Measurements from ENCODE around the gene MAFF. TPM values are rescaled to one million over a fixed set of nuclear protein-coding genes. Genes with fewer than 3 reads are reported as not detected.
"Not testable (repeated sequence)": the region's sequence is repeated elsewhere in the genome, so short reads cannot be mapped to it uniquely, and the experiment has no call there.

The MAFF gene
- 4.8 TPM for polyA plus RNA-seq (ENCODE audit: insufficient read length)

DNA sequence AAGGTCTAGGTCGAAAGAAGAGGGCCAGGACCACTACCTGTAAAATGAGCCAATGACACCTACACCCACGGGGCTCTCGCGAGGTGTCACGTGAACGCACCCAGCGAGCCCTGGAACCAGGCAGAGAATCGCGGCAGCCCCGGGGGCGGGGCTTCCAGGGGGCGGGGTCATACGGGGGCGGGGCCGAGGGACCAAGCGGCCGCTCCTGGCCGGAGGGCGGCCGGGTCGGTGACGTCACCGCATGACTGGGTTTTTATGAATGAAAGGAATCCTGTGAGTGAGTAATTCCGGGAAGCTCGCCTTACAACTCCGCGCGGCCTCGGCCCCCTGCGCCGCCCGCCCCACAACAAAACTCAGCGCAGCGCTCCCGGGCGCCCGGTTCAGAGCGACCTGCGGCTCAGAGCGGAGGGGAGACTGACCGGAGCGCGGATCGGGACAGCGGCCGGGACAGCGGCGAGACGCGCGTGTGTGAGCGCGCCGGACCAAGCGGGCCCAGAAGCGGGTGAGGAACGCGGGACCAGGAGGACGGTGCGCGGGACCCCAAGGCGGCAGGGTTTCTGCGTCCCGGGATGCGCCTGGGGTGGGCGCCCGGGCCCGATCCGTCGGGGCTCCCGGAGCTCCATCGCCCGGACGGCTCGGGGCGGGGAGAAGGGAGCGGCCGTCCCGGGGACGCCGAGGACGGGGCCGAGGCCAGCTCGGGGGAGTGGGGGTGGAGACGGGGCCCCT is at the start of gene MAFF:
MAFF (plus strand) TSS at position 284 of the 726 bp plus-strand sequence. CDS start 11,860 bp downstream, outside the sequence.
- peak; percentile 87 for DNase-seq (ENCODE audit: low read depth)

DNA sequence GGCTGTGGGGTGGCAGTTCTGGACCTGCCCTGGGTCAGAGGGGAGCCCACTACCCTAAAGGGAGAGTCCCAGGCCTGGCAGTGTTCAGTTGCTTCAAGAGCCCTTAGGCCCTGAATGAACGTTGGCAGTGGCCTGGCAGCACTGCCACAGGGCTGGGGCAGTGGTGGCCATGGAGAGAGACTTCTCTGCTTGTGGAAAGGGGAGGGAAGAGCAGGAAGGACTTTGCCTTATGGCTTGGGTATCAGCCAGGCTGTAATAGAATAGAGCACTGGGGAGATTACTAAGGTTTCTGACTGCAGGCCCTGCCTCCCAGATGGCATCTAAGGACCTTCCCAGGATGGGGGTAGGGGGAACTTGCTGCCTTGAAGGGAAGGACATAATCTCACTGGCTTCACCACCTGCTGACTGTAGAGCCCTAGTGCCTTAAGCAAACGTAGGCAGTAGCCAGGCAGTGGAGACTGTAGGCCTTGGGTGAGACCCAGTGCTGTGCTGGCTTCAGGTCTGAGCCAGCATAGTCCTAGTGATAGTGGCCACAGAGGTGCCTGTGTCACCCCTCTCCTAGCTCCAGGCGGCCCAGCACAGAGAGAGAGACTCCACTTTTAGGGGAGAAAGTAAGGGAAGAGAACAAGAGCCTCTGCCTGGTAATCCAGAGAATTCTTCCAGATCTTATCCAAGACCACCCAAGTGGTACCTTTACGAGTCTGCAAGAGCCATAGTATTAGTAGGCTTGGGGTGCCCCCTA is 47.8 kb upstream of the MAFF start:
- DNase-seq (ENCODE audit: low read depth) = no peak

DNA sequence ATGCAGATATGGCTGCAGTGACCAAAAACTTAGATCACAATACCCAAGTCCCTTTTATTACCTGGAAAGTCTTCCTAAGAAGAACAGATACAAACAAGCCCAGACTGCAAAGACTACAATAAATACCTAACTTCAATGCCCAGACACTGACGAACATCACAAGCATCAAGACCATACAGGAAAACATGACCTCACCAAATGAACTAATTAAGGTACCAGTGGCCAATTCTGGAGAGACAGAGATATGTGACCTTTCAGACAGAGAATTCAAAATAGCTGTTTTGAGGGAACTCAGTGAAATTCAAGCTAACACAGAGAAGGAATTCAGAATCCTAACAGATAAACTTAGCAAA is 47.3 kb upstream of the MAFF start:
- DNase-seq (ENCODE audit: low read depth) = not testable (repeated sequence)

GRCh38 chr22:38155703-38156102 is 46.1 kb upstream of the MAFF start:
- no peak for DNase-seq (ENCODE audit: low read depth)

DNA sequence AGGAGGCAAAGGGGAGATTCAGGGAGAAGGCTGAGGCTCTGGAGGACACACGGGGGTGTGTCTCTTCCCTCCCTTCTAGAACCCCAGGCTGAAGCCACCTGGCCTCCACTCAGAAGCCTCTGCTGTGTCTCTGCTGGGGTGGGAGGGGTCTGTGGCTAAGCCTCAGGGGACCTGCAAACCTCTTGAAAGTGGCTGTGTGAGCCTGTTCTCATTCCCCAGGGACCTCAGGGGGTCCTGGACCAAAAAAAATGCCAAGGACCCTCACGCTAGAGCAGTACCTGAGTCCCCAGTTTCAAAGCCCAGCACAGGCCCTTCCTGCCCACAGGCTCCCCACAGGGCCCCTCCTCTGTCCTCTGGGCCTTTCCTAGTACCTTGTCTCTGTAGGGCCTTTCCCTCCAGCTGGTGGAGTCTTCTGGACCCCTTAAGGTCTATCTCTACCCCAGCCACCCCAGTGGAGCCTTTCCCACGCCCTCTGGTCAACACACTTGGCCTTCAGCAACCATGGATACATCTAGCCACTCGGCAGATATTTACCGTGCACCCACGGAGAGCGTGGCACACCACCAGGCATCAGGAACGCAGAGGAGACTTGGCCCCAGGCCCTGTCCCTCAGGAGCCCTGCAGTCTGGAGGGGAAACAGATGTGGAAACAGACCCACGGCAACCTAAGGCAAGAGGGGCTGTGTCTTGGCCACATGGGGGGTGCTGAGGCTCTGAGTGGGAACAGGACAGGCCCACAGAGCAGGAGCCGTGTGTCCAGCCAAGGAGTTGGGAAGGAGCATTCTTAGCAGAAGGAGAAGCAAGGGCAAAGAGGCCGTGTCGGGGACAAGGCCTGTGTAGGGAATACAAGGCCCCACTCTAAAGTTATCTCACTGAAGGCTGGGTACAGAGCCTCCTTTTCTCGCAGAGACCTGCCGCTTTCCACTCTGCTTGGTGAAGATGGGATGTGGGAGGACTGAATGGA is 38.6 kb upstream of the MAFF start:
- DNase-seq (ENCODE audit: low read depth) = no peak

DNA sequence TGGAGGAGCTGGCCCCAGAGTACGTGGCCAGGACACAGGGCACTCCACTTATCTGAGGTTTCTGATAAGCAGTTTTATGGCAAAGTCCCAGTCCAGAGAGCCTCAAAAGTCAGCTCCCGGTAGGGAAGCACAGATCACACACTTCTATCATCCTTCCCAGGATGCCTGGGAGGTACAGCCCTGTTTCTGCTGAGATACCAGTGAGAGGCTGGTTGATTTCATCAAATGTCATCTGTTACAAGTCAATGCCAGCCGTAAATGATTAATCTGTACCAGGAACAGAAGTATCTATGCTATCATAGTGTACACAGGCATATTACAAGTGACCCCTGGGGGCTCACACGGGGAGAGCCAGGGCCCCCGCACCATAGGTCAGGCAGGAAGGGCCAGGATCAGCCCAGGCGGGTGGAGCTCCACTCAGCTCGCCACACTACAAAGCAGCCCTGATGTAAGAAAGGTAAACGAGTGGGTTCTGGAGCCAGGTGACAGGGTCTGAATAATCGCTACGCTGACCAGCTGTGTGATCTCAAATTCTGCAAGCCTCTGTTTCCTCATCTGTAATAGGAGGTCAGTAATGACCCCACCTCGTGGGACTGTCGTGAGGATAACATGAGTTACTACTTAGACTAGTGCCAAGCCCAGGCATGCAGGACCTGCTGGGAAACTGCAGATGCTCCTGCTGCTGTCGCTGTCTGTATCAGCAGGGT is 37.8 kb upstream of the MAFF start:
- no peak for DNase-seq (ENCODE audit: low read depth)

- DNase-seq (ENCODE audit: low read depth) = no peak
These were observed 37.3 kb upstream of the MAFF start for GRCh38 chr22:38164551-38164918.

DNA sequence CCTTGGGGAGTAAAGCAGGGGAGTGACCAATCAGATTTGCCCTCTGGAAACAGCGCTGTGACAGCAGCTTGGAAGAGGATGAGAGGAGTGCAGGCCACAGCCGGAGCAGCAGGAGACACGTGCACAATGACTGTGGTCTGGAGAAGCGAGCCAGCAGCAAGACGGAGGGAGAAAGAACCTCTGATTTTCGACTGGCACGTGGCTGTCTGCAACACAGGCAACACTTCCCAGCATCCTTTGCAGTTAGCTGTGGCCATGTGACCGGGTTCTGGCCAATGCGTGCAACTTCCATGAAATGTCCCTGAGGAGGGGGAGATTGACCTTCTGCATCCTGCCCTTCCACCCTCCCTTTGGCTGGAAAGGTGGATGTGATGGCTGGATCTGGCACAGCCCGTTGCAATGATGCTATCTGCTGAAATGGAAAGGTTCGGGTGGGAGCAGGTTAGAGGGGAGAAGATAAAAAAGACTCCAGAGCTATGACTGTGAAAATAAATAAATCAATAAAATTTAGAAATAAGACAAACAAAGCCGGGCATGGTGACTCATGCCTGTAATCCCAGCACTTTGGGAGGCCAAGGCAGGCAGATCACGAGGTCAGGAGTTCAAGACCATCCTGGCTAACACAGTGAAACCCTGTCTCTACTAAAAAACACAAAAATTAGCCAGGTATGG is 35.7 kb upstream of the MAFF start:
- no peak for DNase-seq (ENCODE audit: low read depth)

DNA sequence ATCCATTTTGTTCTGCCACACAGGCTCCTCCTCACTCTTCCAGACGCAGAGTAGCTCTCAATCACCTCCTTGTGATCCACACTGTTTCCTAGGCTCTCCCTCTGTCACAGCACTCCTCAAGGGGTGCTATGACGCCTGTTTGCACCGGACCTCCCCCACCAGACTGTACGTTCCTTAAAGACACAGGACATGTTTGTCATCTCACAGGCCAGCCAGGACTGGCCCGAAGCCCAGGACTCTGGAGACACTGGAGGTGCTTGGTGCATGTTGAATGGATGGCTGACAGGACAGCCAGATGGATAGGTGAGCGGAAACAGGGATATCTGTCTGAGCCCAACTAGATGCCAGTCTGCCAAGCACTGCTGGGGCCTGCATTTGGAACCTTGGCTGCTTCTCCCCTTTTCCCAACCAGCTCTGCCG is 33.8 kb upstream of the MAFF start:
- no peak for DNase-seq (ENCODE audit: low read depth)

GRCh38 chr22:38169116-38169515 is 32.7 kb upstream of the MAFF start:
- no peak for DNase-seq (ENCODE audit: low read depth)

DNA sequence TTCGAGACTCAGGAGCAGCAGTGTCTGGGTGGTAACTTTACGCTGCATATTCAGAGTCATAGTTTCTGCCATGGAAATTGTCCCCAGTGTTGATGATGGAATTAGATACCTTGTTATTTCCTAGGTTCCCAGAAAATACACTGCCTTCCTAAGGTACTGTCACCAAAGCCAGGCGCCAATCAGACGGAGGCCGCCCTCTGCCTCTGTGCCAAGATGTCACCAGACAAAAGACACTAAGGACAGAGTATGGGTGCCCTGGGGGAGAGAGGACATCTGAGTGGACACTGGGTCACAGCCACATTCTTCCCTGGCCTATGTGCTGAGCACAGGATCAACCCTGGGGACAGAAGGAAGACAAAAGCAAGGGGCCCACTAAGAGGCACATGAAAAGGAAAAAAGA is 31.3 kb upstream of the MAFF start:
- no peak for DNase-seq (ENCODE audit: low read depth)

GRCh38 chr22:38171927-38172831 is 29.6 kb upstream of the MAFF start:
- DNase-seq (ENCODE audit: low read depth) = no peak

- no peak for DNase-seq (ENCODE audit: low read depth)
These were observed 28.8 kb upstream of the MAFF start for GRCh38 chr22:38172832-38173640.

- no peak for DNase-seq (ENCODE audit: low read depth)
These were observed 28.2 kb upstream of the MAFF start for GRCh38 chr22:38173641-38173906.

- no peak for DNase-seq (ENCODE audit: low read depth)
These were observed 27.2 kb upstream of the MAFF start for GRCh38 chr22:38174626-38175025.

GRCh38 chr22:38175206-38176118 is 26.3 kb upstream of the MAFF start:
- no peak for DNase-seq (ENCODE audit: low read depth)

DNA sequence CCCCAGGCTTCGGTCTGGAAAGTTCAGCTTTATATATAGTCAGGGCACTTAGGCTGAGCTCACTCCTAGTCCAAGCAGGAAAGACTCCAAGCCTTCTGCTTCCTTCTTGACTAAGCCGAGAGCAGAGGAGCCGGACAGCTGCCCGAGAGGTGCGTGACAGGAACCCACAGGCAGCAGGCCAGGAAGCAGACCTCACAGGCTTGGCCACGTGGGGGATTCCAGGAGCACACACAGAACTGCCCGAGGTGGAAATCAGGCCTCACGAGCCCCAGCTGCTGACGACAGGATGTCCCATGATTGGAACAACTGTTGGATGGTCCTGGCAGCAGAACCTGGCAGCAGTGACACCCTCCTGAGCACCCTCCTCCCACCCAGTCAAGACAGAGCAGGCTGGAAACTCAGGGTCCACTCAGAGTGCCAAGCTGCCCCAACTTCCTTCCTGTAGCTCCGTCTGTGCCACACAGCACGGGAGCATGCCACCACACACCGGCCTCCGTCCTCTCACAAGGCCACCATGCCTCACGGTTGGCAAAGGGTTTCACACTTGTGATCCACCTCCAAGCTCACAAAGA is 25.5 kb upstream of the MAFF start:
- peak; percentile 32 for DNase-seq (ENCODE audit: low read depth)

DNA sequence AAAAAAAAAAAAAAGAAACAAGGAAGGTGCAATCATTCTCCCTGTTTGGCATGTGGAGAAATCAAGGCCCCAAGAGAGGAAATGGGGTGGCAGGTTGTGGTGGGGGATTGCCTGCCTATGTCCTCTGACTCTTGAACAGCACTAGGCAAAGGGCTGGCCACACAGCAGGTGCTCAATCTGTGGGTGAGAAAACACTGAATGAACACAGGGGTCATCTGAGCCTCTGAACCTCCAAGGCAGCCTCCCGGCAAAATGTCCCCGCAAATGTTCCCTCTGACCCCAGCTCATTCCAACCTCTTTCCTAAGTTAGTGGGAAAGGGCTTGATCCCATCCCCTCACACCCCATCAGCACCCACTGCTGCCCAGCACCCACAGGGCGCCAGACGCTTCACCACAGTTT is 24.8 kb upstream of the MAFF start:
- no peak for DNase-seq (ENCODE audit: low read depth)

All from forelimb muscle (tissue), 1 donor.